ENCODE data around the gene GNG13. TPM values are rescaled to one million over a fixed set of nuclear protein-coding genes. Genes with fewer than 3 reads are reported as not detected.

The GNG13 gene
- polyA plus RNA-seq, 2 of the 4 experiments (the other 2 are of a cell fraction): 0.09 TPM; not detected in 1

DNA sequence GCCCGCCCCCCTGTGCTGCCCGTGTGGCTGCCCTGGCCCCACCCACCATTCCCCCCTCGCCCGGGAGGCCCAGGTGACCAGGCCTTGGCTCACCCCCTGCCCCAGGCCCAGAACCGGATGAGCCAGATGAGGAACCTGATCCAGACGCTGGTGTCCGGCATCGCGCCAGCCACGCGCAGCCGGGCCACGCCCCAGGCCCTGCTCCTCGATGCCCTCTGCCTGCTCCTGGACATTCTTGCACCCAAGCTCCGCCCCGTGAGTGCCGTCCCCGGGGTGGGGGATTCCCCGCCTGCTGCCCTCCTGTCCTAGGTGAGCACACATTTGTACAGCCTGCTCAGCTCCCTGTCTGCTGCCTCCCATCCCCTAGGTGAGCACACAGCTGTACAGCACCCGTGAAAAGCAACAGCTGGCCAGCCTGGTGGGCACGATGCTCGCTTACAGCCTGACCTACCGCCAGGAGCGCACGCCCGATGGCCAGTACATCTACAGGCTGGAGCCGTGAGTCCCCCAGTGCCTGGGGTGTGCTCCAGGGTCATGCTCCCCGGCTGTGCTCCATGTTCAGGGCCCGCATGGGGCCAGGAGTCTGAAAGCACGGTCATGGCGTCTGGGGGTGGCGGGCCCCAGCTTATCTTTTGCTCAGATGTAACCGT is 4.8 kb downstream of the GNG13 start:
- Histone ChIP-seq H3K4me2 (peak overlapping the region; percentile 51), H3K4me1 (peaks cover 32% of the 10 kb centered on the region), H3K27ac (peak overlapping the region; percentile 10 to 75; a peak in 5 of 6 replicates), H3K4me3 (no peak overlapping the region), H3K9me3 (no peaks in the 10 kb centered on the region)
- no peak for TF ChIP-seq POLR2A (IDR thresholded peaks at IDR 0.05; ENCODE audit: low read length)
- TF ChIP-seq, protein P1, sequence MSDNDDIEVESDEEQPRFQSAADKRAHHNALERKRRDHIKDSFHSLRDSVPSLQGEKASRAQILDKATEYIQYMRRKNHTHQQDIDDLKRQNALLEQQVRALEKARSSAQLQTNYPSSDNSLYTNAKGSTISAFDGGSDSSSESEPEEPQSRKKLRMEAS (IDR thresholded peaks at IDR 0.05): 0 out of 2 replicates have a peak, but pooled peaks have one; percentile 74
- ChIA-PET CTCF (interaction anchor here (0.8 to 3.4 kb wide), 9 partner anchors 8 to 308 kb away, joined by 3 to 27 read pairs (median 4); no protein-coding TSS in a partner anchor), POLR2A (interaction anchor here (0.5 kb wide), 1 partner anchor 13 kb away, joined by 3 read pairs; no protein-coding TSS in a partner anchor)
- WGBS (ENCODE audit: missing lambda C conversion rate): 34% methylated on average over 17 of the region's 33 CpGs
- FAIRE-seq: no peak
- ATAC-seq: peak; percentile 5 to 38; a peak in 3 of 6 replicates
- peak; percentile 70 to 80 for DNase-seq (ENCODE audit: low read depth in 1 of 2, low spot score in 1 of 2)

GRCh38 chr16:794853-795466 is 5.6 kb downstream of the GNG13 start:
- Histone ChIP-seq H3K4me3 (no peak overlapping the region), H3K4me1 (peaks cover 26% of the 10 kb centered on the region), H3K4me2 (peak overlapping the region; percentile 51; the same call in 1 of the 3 replicates), H3K27ac (peak overlapping the region in 1 of 2 experiments; percentile 75; a peak in 3 of 6 replicates), H3K9me3 (no peaks in the 10 kb centered on the region)
- WGBS (ENCODE audit: missing lambda C conversion rate): 73% methylated on average over 20 of the region's 31 CpGs
- ChIA-PET POLR2A (no interaction called here), CTCF (interaction anchor here (1.0 to 3.4 kb wide), 7 partner anchors 9 to 308 kb away, joined by 3 to 27 read pairs (median 4); no protein-coding TSS in a partner anchor)
- FAIRE-seq (no peak), DNase-seq (ENCODE audit: low read depth in 1 of 2, low spot score in 1 of 2) (peak in 1 of 2 experiments; percentile 75), ATAC-seq (peak; percentile 7 to 47; a peak in 4 of 6 replicates)
- no peak for TF ChIP-seq FOSB (CRISPR knock-in tag; IDR thresholded peaks at IDR 0.05)
- TF ChIP-seq PBX3 (IDR thresholded peaks at IDR 0.05): no peak
- no peak for TF ChIP-seq HEYL (CRISPR knock-in tag; IDR thresholded peaks at IDR 0.05)
- no peak for TF ChIP-seq MAFK (IDR thresholded peaks at IDR 0.05; ENCODE audit: partially characterized antibody)
- no peak for TF ChIP-seq SREBF2 (IDR thresholded peaks at IDR 0.05)
- no peak for TF ChIP-seq RCOR1 (IDR thresholded peaks at IDR 0.05; ENCODE audit: low read depth, low read length)
- TF ChIP-seq JUN (IDR thresholded peaks at IDR 0.05): peak in 1 of 2 experiments; percentile 14; a peak in 1 of 5 replicates
- no peak for TF ChIP-seq SMC3 (IDR thresholded peaks at IDR 0.05)

DNA sequence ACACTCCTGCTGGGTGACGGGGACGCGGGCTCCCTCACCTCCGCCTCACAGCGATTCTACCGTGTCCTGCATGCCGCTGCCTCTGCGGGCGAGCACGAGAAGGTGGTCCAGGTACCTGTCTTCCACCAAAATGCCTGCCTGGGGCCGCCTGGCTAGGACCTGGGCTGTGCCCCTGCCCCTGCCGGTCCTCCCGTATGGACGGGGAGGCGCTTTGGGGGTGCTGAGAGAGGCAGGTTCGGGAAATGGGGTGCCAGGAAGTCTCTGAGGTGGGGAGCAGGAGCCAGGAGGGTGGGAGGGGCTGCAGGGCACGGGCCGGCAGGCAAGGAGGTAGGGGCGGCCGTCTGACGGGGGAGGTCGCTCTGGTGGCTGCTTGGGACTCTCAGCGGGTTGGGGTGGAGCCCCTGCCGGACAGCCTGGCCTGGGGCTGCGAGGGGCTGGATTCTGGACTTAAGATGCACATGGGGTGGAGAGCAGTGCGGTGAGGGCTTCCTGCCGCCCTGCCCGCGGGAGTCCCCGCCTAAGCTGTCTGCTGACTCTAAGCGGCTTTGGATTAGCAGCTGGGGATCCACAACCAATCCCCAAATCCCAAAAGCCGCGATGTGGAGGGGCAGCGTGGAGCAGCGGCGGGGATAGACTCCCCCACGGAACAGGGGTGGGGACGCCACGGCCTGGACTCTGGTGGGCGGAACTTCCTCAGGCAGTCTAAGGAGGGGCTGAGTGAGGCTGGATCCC is 6.3 kb downstream of the GNG13 start:
- Histone ChIP-seq H3K27ac (no peak overlapping the region), H3K4me3 (no peak overlapping the region), H3K9me3 (no peaks in the 10 kb centered on the region), H3K4me2 (no peak overlapping the region), H3K4me1 (peaks cover 24% of the 10 kb centered on the region)
- ChIA-PET POLR2A (no interaction called here), CTCF (interaction anchor here (0.7 to 3.4 kb wide), 4 partner anchors 8 to 261 kb away, joined by 3 to 27 read pairs (median 6); no protein-coding TSS in a partner anchor)
- 93% methylated on average over 40 of the region's 40 CpGs for WGBS (ENCODE audit: missing lambda C conversion rate)
- ATAC-seq (no peak; a peak in 1 of 6 replicates), FAIRE-seq (no peak), DNase-seq (ENCODE audit: low read depth in 1 of 2, low spot score in 1 of 2) (no peak)
- TF ChIP-seq KDM5A (IDR thresholded peaks at IDR 0.05): no peak
- TF ChIP-seq HES2 (IDR thresholded peaks at IDR 0.05): no peak
- TF ChIP-seq JUNB (IDR thresholded peaks at IDR 0.05): no peak
- TF ChIP-seq RNF2 (IDR thresholded peaks at IDR 0.05; ENCODE audit: borderline replicate concordance, low read depth): no peak
- no peak for TF ChIP-seq POLR2A (IDR thresholded peaks at IDR 0.05; ENCODE audit: low read length)

GRCh38 chr16:793414-793813 is 7.1 kb downstream of the GNG13 start:
- Histone ChIP-seq H3K4me3 (no peak overlapping the region), H3K4me2 (no peak overlapping the region), H3K4me1 (peaks cover 25% of the 10 kb centered on the region), H3K9me3 (no peaks in the 10 kb centered on the region), H3K27ac (no peak overlapping the region)
- ChIA-PET CTCF (interaction anchor here (0.7 to 1.3 kb wide), 3 partner anchors 11 to 264 kb away, joined by 3 read pairs; no protein-coding TSS in a partner anchor), POLR2A (no interaction called here)
- DNase-seq (ENCODE audit: low read depth in 1 of 2, low spot score in 1 of 2): no peak
- no peak for FAIRE-seq
- no peak for ATAC-seq
- WGBS (ENCODE audit: missing lambda C conversion rate): 86% methylated on average over 7 of the region's 8 CpGs
- TF ChIP-seq GATA3 (IDR thresholded peaks at IDR 0.05; ENCODE audit: borderline replicate concordance) (no peak), NPAS2 (CRISPR knock-in tag; IDR thresholded peaks at IDR 0.05; ENCODE audit: borderline replicate concordance) (no peak), RFX5 (IDR thresholded peaks at IDR 0.05) (no peak), HOXB13 (CRISPR knock-in tag; IDR thresholded peaks at IDR 0.05; ENCODE audit: low read depth) (no peak), HOXB5 (CRISPR knock-in tag; IDR thresholded peaks at IDR 0.05) (no peak), TP53 (CRISPR knock-in tag; IDR thresholded peaks at IDR 0.05) (no peak), USF2 (IDR thresholded peaks at IDR 0.05) (no peak), BHLHE40 (IDR thresholded peaks at IDR 0.05; ENCODE audit: low read depth, low read length) (no peak), ZNF302 (CRISPR knock-in tag; IDR thresholded peaks at IDR 0.05) (no peak), ELK1 (IDR thresholded peaks at IDR 0.05; ENCODE audit: low read depth, low read length) (no peak)
